ENCODE measurements around the gene GMDS. TPM values are rescaled to one million over a fixed set of nuclear protein-coding genes. Genes with fewer than 3 reads are reported as not detected.

GMDS gene
- total and polyA plus RNA-seq, 2 experiments from 2014 or later: 30.1 to 36.5 TPM

DNA sequence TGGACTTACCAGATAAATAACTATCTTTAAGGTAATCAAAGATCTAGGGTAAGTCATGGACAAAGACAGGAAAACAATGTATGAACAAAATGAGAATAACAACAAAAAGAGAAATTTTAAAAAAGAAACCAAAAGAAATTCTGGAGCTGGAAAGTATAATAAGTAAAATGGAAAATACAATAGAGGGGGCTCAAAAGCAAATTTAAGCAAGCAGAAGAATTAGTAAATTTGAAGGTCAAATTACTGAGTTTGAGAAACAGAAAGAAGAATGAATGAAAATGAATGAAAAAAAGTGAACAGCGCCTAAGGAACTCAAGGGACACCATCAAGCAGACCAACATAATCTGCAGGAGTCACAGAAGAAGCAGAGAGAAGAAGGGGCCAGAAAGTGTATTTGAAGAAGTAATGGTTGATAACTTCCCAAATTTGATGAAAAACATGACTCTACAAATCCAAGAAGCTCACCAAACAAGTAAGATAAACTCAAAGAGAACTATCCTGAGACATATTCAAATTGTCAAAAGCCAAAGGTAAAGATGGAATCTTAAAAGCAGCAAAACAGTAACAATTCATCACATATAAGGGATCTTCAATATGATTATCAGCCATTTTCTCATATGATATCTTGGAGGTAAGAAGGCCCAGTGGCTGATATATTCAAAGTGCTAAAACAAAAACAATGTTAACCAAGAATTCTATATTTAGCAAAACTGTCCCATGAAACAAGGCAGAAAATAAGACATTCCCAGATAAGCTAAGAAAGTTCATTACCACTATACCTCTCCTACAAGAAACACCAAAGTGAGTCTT is 417.2 kb downstream of the GMDS start (continued):
- TF ChIP-seq, protein P1, sequence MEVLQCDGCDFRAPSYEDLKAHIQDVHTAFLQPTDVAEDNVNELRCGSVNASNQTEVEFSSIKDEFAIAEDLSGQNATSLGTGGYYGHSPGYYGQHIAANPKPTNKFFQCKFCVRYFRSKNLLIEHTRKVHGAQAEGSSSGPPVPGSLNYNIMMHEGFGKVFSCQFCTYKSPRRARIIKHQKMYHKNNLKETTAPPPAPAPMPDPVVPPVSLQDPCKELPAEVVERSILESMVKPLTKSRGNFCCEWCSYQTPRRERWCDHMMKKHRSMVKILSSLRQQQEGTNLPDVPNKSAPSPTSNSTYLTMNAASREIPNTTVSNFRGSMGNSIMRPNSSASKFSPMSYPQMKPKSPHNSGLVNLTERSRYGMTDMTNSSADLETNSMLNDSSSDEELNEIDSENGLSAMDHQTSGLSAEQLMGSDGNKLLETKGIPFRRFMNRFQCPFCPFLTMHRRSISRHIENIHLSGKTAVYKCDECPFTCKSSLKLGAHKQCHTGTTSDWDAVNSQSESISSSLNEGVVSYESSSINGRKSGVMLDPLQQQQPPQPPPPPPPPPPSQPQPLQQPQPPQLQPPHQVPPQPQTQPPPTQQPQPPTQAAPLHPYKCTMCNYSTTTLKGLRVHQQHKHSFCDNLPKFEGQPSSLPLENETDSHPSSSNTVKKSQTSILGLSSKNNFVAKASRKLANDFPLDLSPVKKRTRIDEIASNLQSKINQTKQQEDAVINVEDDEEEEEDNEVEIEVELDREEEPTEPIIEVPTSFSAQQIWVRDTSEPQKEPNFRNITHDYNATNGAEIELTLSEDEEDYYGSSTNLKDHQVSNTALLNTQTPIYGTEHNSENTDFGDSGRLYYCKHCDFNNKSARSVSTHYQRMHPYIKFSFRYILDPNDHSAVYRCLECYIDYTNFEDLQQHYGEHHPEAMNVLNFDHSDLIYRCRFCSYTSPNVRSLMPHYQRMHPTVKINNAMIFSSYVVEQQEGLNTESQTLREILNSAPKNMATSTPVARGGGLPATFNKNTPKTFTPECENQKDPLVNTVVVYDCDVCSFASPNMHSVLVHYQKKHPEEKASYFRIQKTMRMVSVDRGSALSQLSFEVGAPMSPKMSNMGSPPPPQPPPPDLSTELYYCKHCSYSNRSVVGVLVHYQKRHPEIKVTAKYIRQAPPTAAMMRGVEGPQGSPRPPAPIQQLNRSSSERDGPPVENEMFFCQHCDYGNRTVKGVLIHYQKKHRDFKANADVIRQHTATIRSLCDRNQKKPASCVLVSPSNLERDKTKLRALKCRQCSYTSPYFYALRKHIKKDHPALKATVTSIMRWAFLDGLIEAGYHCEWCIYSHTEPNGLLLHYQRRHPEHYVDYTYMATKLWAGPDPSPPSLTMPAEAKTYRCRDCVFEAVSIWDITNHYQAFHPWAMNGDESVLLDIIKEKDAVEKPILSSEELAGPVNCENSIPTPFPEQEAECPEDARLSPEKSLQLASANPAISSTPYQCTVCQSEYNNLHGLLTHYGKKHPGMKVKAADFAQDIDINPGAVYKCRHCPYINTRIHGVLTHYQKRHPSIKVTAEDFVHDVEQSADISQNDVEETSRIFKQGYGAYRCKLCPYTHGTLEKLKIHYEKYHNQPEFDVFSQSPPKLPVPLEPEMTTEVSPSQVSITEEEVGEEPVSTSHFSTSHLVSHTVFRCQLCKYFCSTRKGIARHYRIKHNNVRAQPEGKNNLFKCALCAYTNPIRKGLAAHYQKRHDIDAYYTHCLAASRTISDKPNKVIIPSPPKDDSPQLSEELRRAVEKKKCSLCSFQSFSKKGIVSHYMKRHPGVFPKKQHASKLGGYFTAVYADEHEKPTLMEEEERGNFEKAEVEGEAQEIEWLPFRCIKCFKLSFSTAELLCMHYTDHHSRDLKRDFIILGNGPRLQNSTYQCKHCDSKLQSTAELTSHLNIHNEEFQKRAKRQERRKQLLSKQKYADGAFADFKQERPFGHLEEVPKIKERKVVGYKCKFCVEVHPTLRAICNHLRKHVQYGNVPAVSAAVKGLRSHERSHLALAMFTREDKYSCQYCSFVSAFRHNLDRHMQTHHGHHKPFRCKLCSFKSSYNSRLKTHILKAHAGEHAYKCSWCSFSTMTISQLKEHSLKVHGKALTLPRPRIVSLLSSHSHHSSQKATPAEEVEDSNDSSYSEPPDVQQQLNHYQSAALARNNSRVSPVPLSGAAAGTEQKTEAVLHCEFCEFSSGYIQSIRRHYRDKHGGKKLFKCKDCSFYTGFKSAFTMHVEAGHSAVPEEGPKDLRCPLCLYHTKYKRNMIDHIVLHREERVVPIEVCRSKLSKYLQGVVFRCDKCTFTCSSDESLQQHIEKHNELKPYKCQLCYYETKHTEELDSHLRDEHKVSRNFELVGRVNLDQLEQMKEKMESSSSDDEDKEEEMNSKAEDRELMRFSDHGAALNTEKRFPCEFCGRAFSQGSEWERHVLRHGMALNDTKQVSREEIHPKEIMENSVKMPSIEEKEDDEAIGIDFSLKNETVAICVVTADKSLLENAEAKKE (CRISPR knock-in tag; IDR thresholded peaks at IDR 0.05): no peak
- TF ChIP-seq EZH2phosphoT487 (IDR thresholded peaks at IDR 0.05; ENCODE audit: unreplicated experiment): no peak
- no peak for TF ChIP-seq POLR2AphosphoS5 (IDR thresholded peaks at IDR 0.05; ENCODE audit: low read depth)

DNA sequence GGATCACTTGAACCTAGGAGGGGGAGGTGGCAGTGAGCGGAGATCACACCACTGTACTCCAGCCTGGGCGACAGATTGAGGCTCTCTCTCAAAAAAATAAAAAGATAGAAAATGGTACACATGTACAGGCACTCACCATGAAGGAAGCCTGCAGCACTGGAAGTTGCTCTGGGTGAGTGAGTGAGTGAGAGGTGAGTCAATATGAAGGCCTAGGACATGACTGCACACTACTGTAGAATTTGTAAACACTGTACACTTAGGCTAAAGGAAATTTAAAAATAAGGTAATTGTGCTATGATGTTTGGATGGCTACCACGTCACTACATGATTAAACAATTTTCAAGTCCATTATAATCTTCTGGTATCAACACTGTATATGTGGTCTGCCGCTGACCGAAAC is 419.5 kb downstream of the GMDS start:
- no peak overlapping the region for H3K27ac Mint-ChIP-seq
- no peak overlapping the region for H2AFZ ChIP-seq
- no peaks in the 10 kb centered on the region for H3K36me3 ChIP-seq (ENCODE audit: insufficient read depth)
- H3K27me3 ChIP-seq (ENCODE audit: insufficient read depth): no peaks in the 10 kb centered on the region
- peaks cover 13% of the 10 kb centered on the region for H3K4me1 ChIP-seq (ENCODE audit: insufficient read depth)
- H3K4me3 ChIP-seq: no peak overlapping the region
- DNase-seq (ENCODE audit: low spot score): no peak
- H3K79me2 ChIP-seq (replicated peaks; ENCODE audit: insufficient read depth): no peaks in the 10 kb centered on the region
- no peaks in the 10 kb centered on the region for H3F3A ChIP-seq (replicated peaks; ENCODE audit: low read depth)
- no peaks in the 10 kb centered on the region for H3K27me3 Mint-ChIP-seq (ENCODE audit: insufficient read depth, low read depth, poor library complexity)
- H3K4me1 Mint-ChIP-seq: peaks cover 17% of the 10 kb centered on the region; the same call in 2 of the 3 replicates
- H3K4me3 Mint-ChIP-seq: no peak overlapping the region
- no peak overlapping the region for H3K27ac ChIP-seq (ENCODE audit: low read depth)
- no peaks in the 10 kb centered on the region for H3K9me2 ChIP-seq (ENCODE audit: insufficient read depth)
- 0 out of 3 replicates have a peak, but pooled peaks cover 4% of the 10 kb centered on the region for H3K9me3 Mint-ChIP-seq
- H3K36me3 Mint-ChIP-seq (ENCODE audit: low read depth): peaks cover 3% of the 10 kb centered on the region; the same call in 1 of the 3 replicates
- no peak for ATAC-seq
- no peak overlapping the region for H3K4me2 ChIP-seq
- no peaks in the 10 kb centered on the region for H4K20me1 ChIP-seq (replicated peaks; ENCODE audit: insufficient read depth)
- TF ChIP-seq ZNF331 (CRISPR knock-in tag; IDR thresholded peaks at IDR 0.05; ENCODE audit: low read depth) (no peak), STAT1 (IDR thresholded peaks at IDR 0.05; ENCODE audit: unreplicated experiment) (no peak), CREB1 (CRISPR knock-in tag; IDR thresholded peaks at IDR 0.05; ENCODE audit: low read depth) (no peak)
- TF ChIP-seq, protein P2, sequence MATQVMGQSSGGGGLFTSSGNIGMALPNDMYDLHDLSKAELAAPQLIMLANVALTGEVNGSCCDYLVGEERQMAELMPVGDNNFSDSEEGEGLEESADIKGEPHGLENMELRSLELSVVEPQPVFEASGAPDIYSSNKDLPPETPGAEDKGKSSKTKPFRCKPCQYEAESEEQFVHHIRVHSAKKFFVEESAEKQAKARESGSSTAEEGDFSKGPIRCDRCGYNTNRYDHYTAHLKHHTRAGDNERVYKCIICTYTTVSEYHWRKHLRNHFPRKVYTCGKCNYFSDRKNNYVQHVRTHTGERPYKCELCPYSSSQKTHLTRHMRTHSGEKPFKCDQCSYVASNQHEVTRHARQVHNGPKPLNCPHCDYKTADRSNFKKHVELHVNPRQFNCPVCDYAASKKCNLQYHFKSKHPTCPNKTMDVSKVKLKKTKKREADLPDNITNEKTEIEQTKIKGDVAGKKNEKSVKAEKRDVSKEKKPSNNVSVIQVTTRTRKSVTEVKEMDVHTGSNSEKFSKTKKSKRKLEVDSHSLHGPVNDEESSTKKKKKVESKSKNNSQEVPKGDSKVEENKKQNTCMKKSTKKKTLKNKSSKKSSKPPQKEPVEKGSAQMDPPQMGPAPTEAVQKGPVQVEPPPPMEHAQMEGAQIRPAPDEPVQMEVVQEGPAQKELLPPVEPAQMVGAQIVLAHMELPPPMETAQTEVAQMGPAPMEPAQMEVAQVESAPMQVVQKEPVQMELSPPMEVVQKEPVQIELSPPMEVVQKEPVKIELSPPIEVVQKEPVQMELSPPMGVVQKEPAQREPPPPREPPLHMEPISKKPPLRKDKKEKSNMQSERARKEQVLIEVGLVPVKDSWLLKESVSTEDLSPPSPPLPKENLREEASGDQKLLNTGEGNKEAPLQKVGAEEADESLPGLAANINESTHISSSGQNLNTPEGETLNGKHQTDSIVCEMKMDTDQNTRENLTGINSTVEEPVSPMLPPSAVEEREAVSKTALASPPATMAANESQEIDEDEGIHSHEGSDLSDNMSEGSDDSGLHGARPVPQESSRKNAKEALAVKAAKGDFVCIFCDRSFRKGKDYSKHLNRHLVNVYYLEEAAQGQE (IDR thresholded peaks at IDR 0.05; ENCODE audit: unreplicated experiment): no peak
